Rectal smooth muscle tissue (tissue), 1 donor: ENCODE results near the gene IPPK.

Experiments
- H3K27ac ChIP-seq: one replicate; pipeline ENCODE4 v1.7.0; 2013; ENCODE audit warnings: low read depth, low read length, inconsistent platforms
- H3K27me3 ChIP-seq: one replicate; pipeline ENCODE4 v1.7.0; 2013; ENCODE audit warnings: low read length; ENCODE audit not compliant: control insufficient read depth, insufficient read depth
- H3K36me3 ChIP-seq: one replicate; pipeline ENCODE4 v1.7.0; 2013; ENCODE audit warnings: low read length; ENCODE audit not compliant: control insufficient read depth, insufficient read depth
- H3K4me1 ChIP-seq: one replicate; pipeline ENCODE4 v1.7.0; 2013; ENCODE audit warnings: low read length; ENCODE audit not compliant: control insufficient read depth, insufficient read depth
- H3K4me3 ChIP-seq: one replicate; pipeline ENCODE4 v1.7.0; 2013; ENCODE audit warnings: low read length
- H3K9ac ChIP-seq: one replicate; pipeline ENCODE4 v1.7.0; 2013; ENCODE audit warnings: low read length

Gene IPPK

DNA sequence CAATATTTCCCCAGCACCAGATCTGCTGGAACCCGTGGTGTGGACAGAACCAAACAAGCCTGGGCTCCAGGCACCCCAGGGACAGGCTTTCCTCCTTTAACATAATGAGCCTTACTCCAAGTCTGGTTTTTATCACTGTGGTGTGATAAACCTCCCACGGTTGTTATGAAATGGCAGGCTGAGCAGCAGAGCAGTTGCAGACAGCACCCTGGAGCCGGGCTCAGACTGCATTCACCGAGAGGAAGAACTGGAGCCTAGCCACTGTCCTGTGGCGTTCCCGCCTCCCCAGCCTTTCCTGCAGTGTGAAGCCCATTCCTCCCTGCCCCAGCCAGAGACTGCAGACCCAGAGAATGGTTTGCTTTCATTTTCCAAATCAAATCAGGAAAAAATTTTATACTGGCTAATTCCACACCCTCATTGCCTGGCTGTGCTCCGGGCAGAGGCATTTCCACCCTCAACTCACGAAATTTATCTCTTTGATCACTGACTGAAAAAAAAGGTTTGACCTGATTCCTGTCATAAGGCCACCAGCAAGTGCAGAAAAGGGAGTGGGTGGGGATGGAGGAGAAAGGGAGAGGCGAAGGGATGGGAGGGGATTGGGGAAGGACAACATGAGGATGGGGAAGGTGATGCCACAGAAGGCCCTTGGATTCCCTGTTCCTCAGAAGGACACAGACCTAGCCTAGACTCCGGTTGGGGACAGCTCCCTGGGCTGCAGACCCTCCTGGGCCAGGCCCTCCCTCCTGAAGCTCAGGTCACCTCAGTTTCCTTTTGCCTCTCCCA is 18.9 kb downstream of the IPPK start:
- peak overlapping the region; percentile 77 for H3K27ac ChIP-seq
- no peak overlapping the region for H3K4me3 ChIP-seq
- H3K27me3 ChIP-seq, result no peaks in the 10 kb centered on the region
- no peak overlapping the region for H3K9ac ChIP-seq
- H3K4me1 ChIP-seq, result peaks cover 25% of the 10 kb centered on the region
- peaks cover 23% of the 10 kb centered on the region for H3K36me3 ChIP-seq

DNA sequence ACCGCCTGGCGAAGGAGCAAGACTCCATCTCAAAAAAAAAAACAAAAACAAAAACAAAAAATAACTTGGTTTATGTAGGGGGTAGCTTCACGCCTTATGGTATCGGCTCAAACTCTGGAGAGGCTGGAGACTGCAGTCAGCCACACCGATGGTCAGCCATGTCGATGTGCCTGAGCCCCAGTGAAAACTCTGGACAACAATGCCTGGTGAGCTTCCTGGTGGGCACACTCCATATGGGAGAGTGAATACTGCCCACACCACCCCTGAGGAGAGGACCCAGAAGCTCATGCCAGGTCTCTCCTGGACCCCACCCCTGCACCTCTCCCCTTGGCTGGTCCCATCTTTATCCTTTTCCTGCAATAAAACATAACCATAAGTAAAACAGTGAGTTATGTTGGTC is 19.6 kb downstream of the IPPK start:
- peaks cover 25% of the 10 kb centered on the region for H3K4me1 ChIP-seq
- H3K9ac ChIP-seq, result no peak overlapping the region
- peaks cover 21% of the 10 kb centered on the region for H3K36me3 ChIP-seq
- no peak overlapping the region for H3K4me3 ChIP-seq
- no peaks in the 10 kb centered on the region for H3K27me3 ChIP-seq
- peak overlapping the region; percentile 77 for H3K27ac ChIP-seq

DNA sequence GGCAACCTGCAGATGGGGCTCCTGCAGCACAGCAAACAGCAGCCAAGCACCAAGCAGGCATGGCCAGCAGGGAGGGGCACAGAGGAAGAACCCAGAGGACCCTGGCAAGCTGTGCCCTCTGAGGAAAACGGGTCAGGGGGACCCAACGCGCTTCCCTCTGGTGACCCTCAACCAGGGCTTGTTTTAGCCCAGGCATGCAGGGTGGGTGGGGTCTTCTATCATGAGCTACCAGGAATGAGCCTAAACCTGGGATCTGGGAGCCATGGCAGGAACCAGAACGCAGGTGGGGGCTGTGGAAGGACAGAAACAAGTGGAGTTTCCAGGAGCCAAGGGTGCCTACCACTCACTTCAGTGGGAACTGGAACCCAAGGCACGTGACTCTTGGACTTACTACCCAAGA is 20.9 kb downstream of the IPPK start:
- H3K4me1 ChIP-seq, result peaks cover 25% of the 10 kb centered on the region
- H3K36me3 ChIP-seq, result peaks cover 17% of the 10 kb centered on the region
- no peaks in the 10 kb centered on the region for H3K27me3 ChIP-seq
- no peak overlapping the region for H3K9ac ChIP-seq
- H3K27ac ChIP-seq, result no peak overlapping the region
- H3K4me3 ChIP-seq, result no peak overlapping the region

DNA sequence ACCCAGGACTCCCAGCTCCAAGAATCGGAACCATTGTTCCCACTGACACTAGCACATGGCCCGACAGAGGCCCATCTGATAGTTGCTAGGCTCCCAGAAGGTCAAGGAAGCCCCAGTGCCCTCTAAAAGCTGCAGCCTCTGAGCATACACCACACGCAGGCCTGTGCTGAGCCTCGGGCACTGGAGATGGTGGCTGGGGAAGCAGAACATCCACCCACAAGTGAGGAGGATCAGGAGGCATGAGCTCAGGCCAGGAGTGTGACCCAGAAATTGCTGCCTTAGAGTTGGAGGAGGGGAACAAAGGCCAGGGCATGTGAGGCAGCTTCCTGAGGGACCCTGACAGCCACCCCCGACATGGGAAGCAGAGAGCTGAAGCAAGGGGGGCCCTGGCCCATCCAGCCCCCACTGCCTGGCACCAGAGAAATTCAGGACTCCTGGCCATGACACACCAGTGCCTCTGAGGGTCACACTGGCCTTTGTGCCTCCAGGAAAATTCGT is 21.4 kb downstream of the IPPK start:
- no peak overlapping the region for H3K4me3 ChIP-seq
- no peaks in the 10 kb centered on the region for H3K27me3 ChIP-seq
- H3K36me3 ChIP-seq, result peaks cover 22% of the 10 kb centered on the region
- no peak overlapping the region for H3K27ac ChIP-seq
- H3K9ac ChIP-seq, result no peak overlapping the region
- H3K4me1 ChIP-seq, result peaks cover 22% of the 10 kb centered on the region

DNA sequence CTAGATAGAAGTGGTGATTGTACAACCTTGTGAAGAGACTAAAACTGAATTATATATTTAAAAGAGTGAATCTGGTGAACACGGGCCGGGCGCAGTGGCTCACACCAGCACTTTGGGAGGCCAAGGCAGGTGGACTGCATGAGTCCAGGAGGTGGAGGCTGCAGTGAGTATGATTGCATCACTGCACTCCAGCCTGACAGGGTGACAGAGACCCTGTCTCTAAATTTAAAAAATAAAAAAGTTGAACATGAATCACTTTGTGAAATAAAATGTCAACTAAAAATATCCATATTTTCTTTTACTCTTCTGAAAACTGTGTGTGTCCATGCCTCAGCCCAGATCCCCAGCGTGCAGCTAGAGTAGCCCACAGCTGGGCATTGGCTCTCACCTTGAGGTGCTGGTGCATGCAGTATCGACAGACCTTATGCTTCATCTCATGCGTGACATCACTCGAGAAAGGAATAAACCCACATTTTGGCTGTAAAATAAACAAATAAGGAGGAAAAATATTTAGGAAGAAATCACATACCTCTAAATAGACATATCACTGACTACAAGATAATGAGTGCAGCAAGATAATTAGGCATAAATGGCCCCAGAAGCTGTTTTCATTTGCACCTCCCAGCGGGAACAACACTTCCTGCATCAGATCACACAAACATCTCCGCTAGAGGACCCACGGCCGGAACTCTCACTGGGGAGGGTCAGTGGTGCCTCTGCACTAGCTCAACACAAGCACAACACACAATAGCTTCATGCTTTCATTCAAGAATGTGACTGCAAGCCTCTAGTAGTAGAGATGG is 22.1 kb downstream of the IPPK start:
- no peak overlapping the region for H3K9ac ChIP-seq
- H3K27me3 ChIP-seq, result no peaks in the 10 kb centered on the region
- H3K36me3 ChIP-seq, result peaks cover 23% of the 10 kb centered on the region
- H3K4me1 ChIP-seq, result peaks cover 17% of the 10 kb centered on the region
- H3K27ac ChIP-seq, result no peak overlapping the region
- H3K4me3 ChIP-seq, result no peak overlapping the region

DNA sequence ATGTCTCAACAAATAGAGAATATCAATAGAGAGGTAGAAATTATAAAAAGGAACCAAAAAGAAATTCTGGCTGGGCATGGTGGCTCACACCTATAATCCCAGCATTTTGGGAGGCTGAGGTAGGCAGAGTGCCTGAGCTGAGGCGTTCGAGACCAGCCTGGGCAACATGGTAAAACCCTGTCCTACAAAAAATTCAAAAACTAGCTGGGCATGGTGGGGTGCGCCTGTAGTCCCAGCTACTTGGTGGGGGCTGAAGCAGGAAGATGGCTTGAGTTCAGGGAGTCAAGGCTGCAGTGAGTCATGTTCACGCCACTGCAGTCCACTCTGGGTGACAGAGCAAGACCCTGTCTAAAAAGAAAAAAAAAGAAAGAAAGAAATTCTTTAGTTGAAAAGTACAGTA is 24.9 kb downstream of the IPPK start:
- H3K36me3 ChIP-seq, result peaks cover 29% of the 10 kb centered on the region
- H3K27me3 ChIP-seq, result no peaks in the 10 kb centered on the region

DNA sequence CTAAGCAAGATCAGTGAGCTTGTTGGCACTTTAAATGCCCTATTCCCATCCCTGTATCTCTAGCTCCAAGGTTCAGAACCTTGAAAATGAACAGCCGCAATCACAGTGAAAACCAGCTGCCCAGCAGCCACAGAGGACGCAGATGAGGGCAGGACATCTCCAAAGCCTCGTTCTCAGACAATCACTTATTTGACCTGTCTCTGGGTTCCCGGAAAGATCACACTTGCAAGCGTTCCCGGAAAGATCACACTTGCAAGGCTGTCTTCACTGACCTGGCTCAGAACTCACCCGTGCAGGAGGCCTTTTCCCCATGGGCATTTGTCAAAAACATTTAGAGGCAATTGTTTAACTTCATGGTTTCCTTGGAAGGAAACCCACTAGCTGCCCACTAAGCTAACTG is 25.7 kb downstream of the IPPK start:
- Histone ChIP-seq H3K4me3 (no peak overlapping the region), H3K4me1 (no peaks in the 10 kb centered on the region), H3K27me3 (no peaks in the 10 kb centered on the region), H3K27ac (no peak overlapping the region), H3K36me3 (peaks cover 29% of the 10 kb centered on the region), H3K9ac (no peak overlapping the region)

More for the DNA sequence above, 24.9 kb downstream of the IPPK start:
- peaks cover under 1% of the 10 kb centered on the region for H3K4me1 ChIP-seq
- no peak overlapping the region for H3K27ac ChIP-seq
- H3K4me3 ChIP-seq, result no peak overlapping the region
- no peak overlapping the region for H3K9ac ChIP-seq

DNA sequence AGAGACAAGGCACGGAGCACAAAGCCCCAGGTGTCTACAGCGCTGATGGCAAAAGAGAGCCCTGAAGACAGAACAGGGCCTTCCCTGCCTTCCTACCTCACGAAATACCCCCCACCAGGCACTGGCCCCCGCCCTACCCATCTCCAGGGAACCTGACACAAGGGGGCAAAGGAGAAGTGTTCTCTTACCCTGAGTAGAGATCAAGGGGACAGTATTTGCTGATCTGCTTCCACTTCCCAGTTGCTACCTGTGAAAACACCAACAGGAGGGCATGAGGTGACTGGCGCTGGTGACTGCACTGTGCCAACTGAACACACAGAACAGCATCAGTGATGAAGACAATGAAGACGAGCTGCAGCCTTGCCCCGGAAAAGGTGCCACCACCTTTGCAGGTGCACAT is 27.4 kb downstream of the IPPK start:
- peaks cover 22% of the 10 kb centered on the region for H3K36me3 ChIP-seq

DNA sequence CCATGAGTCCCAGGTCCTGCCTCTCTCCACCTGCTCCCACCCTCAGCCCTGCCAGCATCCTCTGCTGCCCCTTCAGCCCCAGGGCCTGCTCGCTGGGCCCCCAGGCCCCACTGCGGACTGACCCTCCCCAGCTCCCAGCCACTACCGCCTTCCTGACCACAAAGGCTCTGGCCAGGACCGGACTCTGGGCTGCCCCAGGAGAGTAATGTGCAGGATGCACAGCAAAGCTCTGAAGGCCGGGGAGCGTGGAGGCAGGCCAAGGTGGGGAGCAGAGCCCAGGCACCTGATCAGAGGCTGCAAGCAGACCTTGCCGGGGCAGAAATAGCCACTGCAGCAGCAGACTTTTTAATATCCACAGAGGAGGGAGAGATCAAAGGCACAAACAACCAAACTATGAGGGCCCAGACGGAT is 27.9 kb downstream of the IPPK start:
- Histone ChIP-seq H3K9ac (no peak overlapping the region), H3K4me1 (no peaks in the 10 kb centered on the region), H3K27me3 (no peaks in the 10 kb centered on the region), H3K4me3 (no peak overlapping the region), H3K36me3 (peaks cover 19% of the 10 kb centered on the region), H3K27ac (no peak overlapping the region)

More for the DNA sequence above, 27.4 kb downstream of the IPPK start:
- H3K9ac ChIP-seq, result no peak overlapping the region
- H3K4me1 ChIP-seq, result no peaks in the 10 kb centered on the region
- H3K27ac ChIP-seq, result no peak overlapping the region
- no peak overlapping the region for H3K4me3 ChIP-seq
- no peaks in the 10 kb centered on the region for H3K27me3 ChIP-seq

DNA sequence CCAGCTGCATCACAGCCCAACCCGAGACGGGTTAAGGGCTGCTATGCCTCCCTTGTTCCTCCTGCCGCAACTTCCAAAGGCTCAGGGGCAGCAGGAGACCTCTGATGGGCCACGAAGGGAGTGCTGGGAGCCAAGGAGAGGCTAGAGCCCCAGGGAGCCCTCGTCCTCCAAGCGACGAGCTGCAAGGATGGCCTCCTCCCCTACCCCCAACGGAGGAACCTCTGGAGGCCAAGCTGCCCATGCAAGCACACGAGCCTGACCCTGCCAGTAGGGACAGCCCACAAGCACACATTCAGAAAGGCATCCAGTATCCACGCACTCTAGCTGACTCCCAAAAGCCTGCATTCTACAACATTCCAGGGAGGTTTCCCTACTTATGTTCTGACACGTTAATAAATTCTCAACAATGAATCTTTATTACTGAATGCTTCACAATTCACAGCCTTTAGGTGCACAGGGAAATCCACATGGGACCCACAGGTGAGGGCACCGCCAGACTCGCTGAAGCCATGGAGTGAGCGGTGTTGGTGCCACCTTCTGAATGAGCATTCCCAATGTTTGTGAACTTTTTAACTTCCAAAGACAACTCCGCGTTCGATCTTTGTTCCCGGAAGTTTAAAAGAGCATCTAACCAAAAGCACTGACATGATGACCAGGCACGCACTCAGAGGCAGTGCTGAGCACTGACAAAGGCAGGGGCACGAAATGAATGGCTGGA is 28.7 kb downstream of the IPPK start:
- Histone ChIP-seq H3K27me3 (no peaks in the 10 kb centered on the region), H3K4me3 (no peak overlapping the region), H3K27ac (no peak overlapping the region), H3K4me1 (no peaks in the 10 kb centered on the region), H3K9ac (no peak overlapping the region), H3K36me3 (peaks cover 19% of the 10 kb centered on the region)

DNA sequence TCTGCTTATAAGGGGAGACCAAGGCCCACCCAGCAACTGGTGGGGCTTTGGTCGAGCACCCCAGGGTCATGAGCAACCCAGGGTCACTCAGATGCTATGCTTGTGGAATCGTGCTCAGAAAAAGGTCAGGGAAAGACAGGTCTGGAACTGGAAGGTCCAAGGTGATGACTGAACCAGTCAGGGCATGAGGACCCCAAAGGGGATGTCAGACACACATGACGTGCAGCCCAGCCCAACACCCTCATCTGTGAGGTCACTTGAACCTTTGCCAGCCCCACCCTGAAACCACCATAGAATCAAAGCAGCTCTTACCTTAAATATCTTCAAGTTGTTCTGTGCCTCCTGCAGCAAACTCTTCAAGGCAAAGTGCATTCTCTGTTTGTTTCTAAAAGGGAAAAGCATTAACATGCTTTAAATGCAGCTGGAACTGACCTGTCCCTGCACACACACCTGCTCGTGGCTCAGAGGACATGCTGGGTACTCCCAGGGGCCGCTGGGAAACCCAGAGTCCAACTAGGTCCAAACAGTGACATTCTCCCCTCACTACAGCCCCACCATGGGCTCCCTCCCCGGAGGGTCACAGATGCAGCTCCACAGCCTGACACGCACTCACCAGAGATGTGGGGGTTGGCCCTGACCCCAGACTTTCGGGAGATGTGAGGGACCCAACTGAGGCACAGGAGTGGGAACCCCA is 29.4 kb downstream of the IPPK start:
- Histone ChIP-seq H3K9ac (no peak overlapping the region), H3K27me3 (no peaks in the 10 kb centered on the region), H3K36me3 (peaks cover 17% of the 10 kb centered on the region), H3K4me3 (no peak overlapping the region), H3K4me1 (no peaks in the 10 kb centered on the region), H3K27ac (no peak overlapping the region)
